HEK293 (cell line): ENCODE measurements around the gene CMIP.

ENCODE experiments used
- CTCF ChIA-PET: fragments of 350-600 bp; formaldehyde crosslinking; extraction: SDS; loops from one replicate; lab custom pipeline; 2021; ENCODE audit warnings: antibody characterized with exemption; lab: Yijun Ruan, JAX
- POLR2A ChIA-PET: fragments of 300-600 bp; formaldehyde crosslinking; extraction: SDS; loops from one replicate; lab custom pipeline; 2020; ENCODE audit warnings: antibody characterized with exemption, inconsistent platforms; lab: Yijun Ruan, JAX
- H3K27ac ChIP-seq: fragments of 200-500 bp; sonication (Bioruptor generic); 2 replicates; pipeline ENCODE4 v1.5.1; 2014; ENCODE audit warnings: low read depth, low read length, control low read depth, inconsistent platforms; ENCODE audit errors: extremely low read depth
- H3K36me3 ChIP-seq, 2 experiments: fragments of 200-500 bp in 1 of 2; sonication (Bioruptor generic) in 1 of 2; 1 replicate in 1 of 2; 2 replicates in 1 of 2; pipeline ENCODE4 v1.5.1; 2014 to 2017; ENCODE audit warnings: inconsistent platforms in 2 of 2, low read length in 2 of 2; ENCODE audit not compliant: control insufficient read depth in 2 of 2, insufficient read depth in 1 of 2
- H3K4me1 ChIP-seq: fragments of 200-500 bp; sonication (Bioruptor generic); 2 replicates; pipeline ENCODE4 v1.5.1; 2014; ENCODE audit warnings: mild to moderate bottlenecking, low read length, inconsistent platforms; ENCODE audit not compliant: control insufficient read depth, insufficient read depth
- H3K4me3 ChIP-seq: 2 replicates; pipeline ENCODE4 v1.5.1; 2011; ENCODE audit warnings: low read depth, mild to moderate bottlenecking, control low read depth, low read length, moderate library complexity
- H3K9me3 ChIP-seq: fragments of 200-500 bp; sonication (Bioruptor generic); 2 replicates; pipeline ENCODE4 v1.5.1; 2014; ENCODE audit warnings: low read depth, low read length, inconsistent platforms; ENCODE audit not compliant: control insufficient read depth, insufficient read depth
- BCL6B ChIP-seq: fragments of 450-650 bp; formaldehyde crosslinking; IDR thresholded peaks from 2 replicates; pipeline ENCODE4 v1.5.1; 2017; ENCODE audit warnings: missing biosample characterization, missing genetic modification characterization
- EGR2 ChIP-seq: fragments of 450-650 bp; formaldehyde crosslinking; IDR thresholded peaks from 2 replicates; pipeline ENCODE4 v1.5.1; 2016; ENCODE audit warnings: low read depth, missing biosample characterization, missing genetic modification characterization
- HOXA7 ChIP-seq: sonication (generic); formaldehyde crosslinking; IDR thresholded peaks from 2 replicates; pipeline ENCODE4 v1.8.1; 2022; ENCODE audit warnings: missing genetic modification reagents, borderline replicate concordance
- KLF9 ChIP-seq: fragments of 450-650 bp; formaldehyde crosslinking; IDR thresholded peaks from 2 replicates; pipeline ENCODE4 v1.5.1; 2016; ENCODE audit warnings: missing biosample characterization, missing genetic modification characterization, low read depth
- PRDM2 ChIP-seq: fragments of 450-650 bp; formaldehyde crosslinking; IDR thresholded peaks from 2 replicates; pipeline ENCODE4 v1.5.1; 2016; ENCODE audit warnings: missing biosample characterization, missing genetic modification characterization, borderline replicate concordance
- PRDM4 ChIP-seq: fragments of 450-650 bp; formaldehyde crosslinking; IDR thresholded peaks from 2 replicates; pipeline ENCODE4 v1.5.1; 2017; ENCODE audit warnings: missing biosample characterization, missing genetic modification characterization
- WT1 ChIP-seq: fragments of 450-650 bp; formaldehyde crosslinking; IDR thresholded peaks from 2 replicates; pipeline ENCODE4 v1.5.1; 2016; ENCODE audit warnings: missing biosample characterization, missing genetic modification characterization
- ZBTB7A ChIP-seq: fragments of 450-650 bp; formaldehyde crosslinking; IDR thresholded peaks from 2 replicates; pipeline ENCODE4 v1.5.1; 2016; ENCODE audit warnings: low read depth, missing biosample characterization, missing genetic modification characterization
- ZFHX2 ChIP-seq: fragments of 450-650 bp; formaldehyde crosslinking; conservative IDR thresholded peaks from 2 replicates; pipeline ENCODE4 v1.5.1; 2016; ENCODE audit warnings: missing biosample characterization, missing genetic modification characterization
- ZNF155 ChIP-seq: fragments of 450-650 bp; formaldehyde crosslinking; IDR thresholded peaks from 2 replicates; pipeline ENCODE4 v1.5.1; 2016; ENCODE audit warnings: missing biosample characterization, missing genetic modification characterization
- ZNF398 ChIP-seq: fragments of 450-650 bp; formaldehyde crosslinking; IDR thresholded peaks from 2 replicates; pipeline ENCODE4 v1.5.1; 2017; ENCODE audit warnings: missing biosample characterization, missing genetic modification characterization
- ZNF423 ChIP-seq: fragments of 450-650 bp; formaldehyde crosslinking; IDR thresholded peaks from 2 replicates; pipeline ENCODE4 v1.5.1; 2016; ENCODE audit warnings: missing biosample characterization, missing genetic modification characterization
- ZNF660 ChIP-seq: fragments of 450-650 bp; IDR thresholded peaks from 2 replicates; pipeline ENCODE4 v1.5.1; 2018; ENCODE audit warnings: missing biosample characterization, mild to moderate bottlenecking, missing genetic modification characterization
- ZNF664 ChIP-seq: fragments of 450-650 bp; formaldehyde crosslinking; IDR thresholded peaks from 2 replicates; pipeline ENCODE4 v1.5.1; 2016; ENCODE audit warnings: missing biosample characterization, missing genetic modification characterization

Gene CMIP

GRCh38 chr16:81668243-81669097, 223.9 kb downstream of the CMIP start:
- CTCF ChIA-PET, result interaction anchor here (0.6 kb wide), 1 partner anchor 133 kb away, joined by 4 read pairs; no protein-coding TSS in a partner anchor
- Histone ChIP-seq H3K27ac (no peak overlapping the region), H3K36me3 (peaks cover 0 to 31% of the 10 kb centered on the region in 2 experiments; a peak in 1 of 3 replicates)

More at GRCh38 chr16:81668243-81669097, 223.9 kb downstream of the CMIP start:
- H3K9me3 ChIP-seq, result no peaks in the 10 kb centered on the region
- TF ChIP-seq ZNF398 (tag by site-specific recombination) (no peak), ZBTB7A (tag by site-specific recombination) (no peak), ZNF155 (tag by site-specific recombination) (no peak), KLF9 (tag by site-specific recombination) (peak; percentile 44), WT1 (tag by site-specific recombination) (no peak), ZFHX2 (tag by site-specific recombination) (peak; percentile 80), ZNF664 (tag by site-specific recombination) (no peak), EGR2 (peak; percentile 87), PRDM2 (no peak), ZNF423 (tag by site-specific recombination) (no peak), PRDM4 (tag by site-specific recombination) (no peak), HOXA7 (CRISPR knock-in tag) (no peak), BCL6B (tag by site-specific recombination) (no peak), ZNF660 (no peak)
- POLR2A ChIA-PET, result no interaction called here
- H3K4me3 ChIP-seq, result no peak overlapping the region
- no peaks in the 10 kb centered on the region for H3K4me1 ChIP-seq
